Aorta (tissue), 5 donors: ENCODE results near the gene CCNI. TPM values are rescaled to one million over a fixed set of nuclear protein-coding genes. Genes with fewer than 3 reads are reported as not detected.

Experiments used
- ATAC-seq: fragments of 200-7000 bp; cut with Tn5 transposase; one replicate; pipeline ENCODE4 v1.9.1; 2022; ENCODE audit warnings: moderate library complexity; ENCODE audit not compliant: low FRiP score
- DNase-seq, 2 donors: peaks; one replicate each; pipeline ENCODE4 v3.0.0-alpha.2; 2020
- H3K27ac ChIP-seq, 2 donors: one replicate each; pipeline ENCODE4 v1.5.1; 2013; ENCODE audit warnings: low read length in 2 of 2, mild to moderate bottlenecking in 2 of 2, moderate library complexity in 2 of 2, control low read depth in 1 of 2, inconsistent platforms in 1 of 2, low read depth in 1 of 2
- H3K27me3 ChIP-seq, 2 donors: one replicate each; pipeline ENCODE4 v1.6.1; 2013; ENCODE audit warnings: control low read depth in 1 of 2, low read length in 1 of 2, mild to moderate bottlenecking in 1 of 2, moderate library complexity in 1 of 2; ENCODE audit not compliant: insufficient read depth in 2 of 2, control insufficient read depth in 1 of 2
- H3K36me3 ChIP-seq, 2 donors: one replicate each; pipeline ENCODE4 v1.6.1; 2013; ENCODE audit warnings: control low read depth in 1 of 2, low read length in 1 of 2, mild to moderate bottlenecking in 1 of 2; ENCODE audit not compliant: insufficient read depth in 2 of 2, control insufficient read depth in 1 of 2
- H3K4me1 ChIP-seq, 2 donors: one replicate each; pipeline ENCODE4 v1.6.1; 2013; ENCODE audit warnings: low read length in 2 of 2, control low read depth in 1 of 2, mild to moderate bottlenecking in 1 of 2, moderate library complexity in 1 of 2; ENCODE audit not compliant: insufficient read depth in 2 of 2, control insufficient read depth in 1 of 2
- H3K4me3 ChIP-seq, 2 donors: one replicate each; pipeline ENCODE4 v1.5.1; 2013; ENCODE audit warnings: low read length in 2 of 2, control low read depth in 1 of 2, mild to moderate bottlenecking in 1 of 2
- H3K9me3 ChIP-seq: one replicate; pipeline ENCODE4 v1.6.1; 2013; ENCODE audit warnings: mild to moderate bottlenecking, low read length; ENCODE audit not compliant: control insufficient read depth
- WGBS, 2 donors: extraction: QIAGEN DNeasy Blood & Tissue Kit; methylation state at CpG; one replicate each; pipeline ENCODE4 v1.1.7; 2013; 5-methylcytosine and 5-hydroxymethylcytosine counted together
- intact Hi-C, 2 donors: fragments of 100-400 bp; cut with DNase I; formaldehyde crosslinking; loops; one replicate each; pipeline versions ENCODE4 v1.14.2 to v1.15.0; 2022
- polyA plus RNA-seq, 2 donors: library from polyadenylated mRNA; stranded (reverse); fragments of 200-250 nt; gene quantifications; one replicate each; pipeline ENCODE4 v1.2.3, GENCODE V29; 2013
- total RNA-seq, 2 donors: library from RNA; stranded (reverse); fragmentation: NEBNext Ultra II Directional; extraction: Animal tissue kit (Norgen Biotek cat#: 25700); gene quantifications; one replicate each; pipeline ENCODE4 v1.2.1, GENCODE V29; 2021
- donor health status: healthy with polysubstance abuse.
- donor health status: Bipolar disorder and iron deficiency.
- donor health status: DM: no; HTN: no; CAD: no.
- donor health status: DM: no; HTN: no; CAD: no.
- donor health status: DM: yes; HTN: yes; CAD: no.

Gene CCNI
- total and polyA plus RNA-seq, 4 donors = 297 to 633 (median 410) TPM

GRCh38 chr4:77010841-77011354 lies 64.9 kb downstream of the CCNI start:
- Histone ChIP-seq H3K27ac (no peak overlapping the region), H3K4me3 (no peak overlapping the region), H3K36me3 (peaks cover 0 to 3% of the 10 kb centered on the region in 2 donors), H3K27me3 (no peaks in the 10 kb centered on the region), H3K4me1 (peaks cover 6 to 12% of the 10 kb centered on the region in 2 donors), H3K9me3 (no peaks in the 10 kb centered on the region)
- intact Hi-C loops = no loop called here
- DNase-seq = no peak
- ATAC-seq = no peak
- 93 to 97% methylated on average over 3 of the region's 3 CpGs for WGBS, 2 donors

- intact Hi-C loops = no loop called here
- Histone ChIP-seq H3K27ac (no peak overlapping the region), H3K4me1 (peaks cover 6 to 12% of the 10 kb centered on the region in 2 donors), H3K27me3 (no peaks in the 10 kb centered on the region), H3K36me3 (peaks cover 0 to 3% of the 10 kb centered on the region in 2 donors), H3K4me3 (no peak overlapping the region), H3K9me3 (no peaks in the 10 kb centered on the region)
- DNase-seq (no peak), ATAC-seq (no peak)
Measured at GRCh38 chr4:77009511-77010115, 66.2 kb downstream of the CCNI start.

GRCh38 chr4:77007358-77008230 lies 68.2 kb downstream of the CCNI start:
- no peaks in the 10 kb centered on the region for H3K27me3 ChIP-seq
- peaks cover 0 to 3% of the 10 kb centered on the region in 2 donors for H3K36me3 ChIP-seq
- 0 to 5% methylated on average over 1 of the region's 1 CpG for WGBS, 2 donors
- ATAC-seq (peak; percentile 75), DNase-seq (peak in 1 of 2 donors; percentile 67)
- intact Hi-C loops = no loop called here
- H3K9me3 ChIP-seq = no peaks in the 10 kb centered on the region
- peaks cover 9 to 12% of the 10 kb centered on the region in 2 donors for H3K4me1 ChIP-seq
- peak overlapping the region in 1 of 2 donors; percentile 74 for H3K27ac ChIP-seq
- H3K4me3 ChIP-seq = no peak overlapping the region

GRCh38 chr4:77006753-77007353 lies 68.9 kb downstream of the CCNI start:
- peak; percentile 10 for ATAC-seq

GRCh38 chr4:77003400-77003799 lies 72.4 kb downstream of the CCNI start:
- ATAC-seq (no peak), DNase-seq (no peak)
- intact Hi-C loops = loop anchor here in 1 of 2 donors (5.0 kb wide), 1 partner anchor 51 kb away; no protein-coding TSS in a partner anchor
- H3K27me3 ChIP-seq = no peaks in the 10 kb centered on the region
- peaks cover 3% of the 10 kb centered on the region in 2 donors for H3K36me3 ChIP-seq
- H3K4me1 ChIP-seq = peaks cover 7 to 12% of the 10 kb centered on the region in 2 donors
- H3K9me3 ChIP-seq = no peaks in the 10 kb centered on the region
- no peak overlapping the region for H3K4me3 ChIP-seq
- H3K27ac ChIP-seq = peak overlapping the region in 1 of 2 donors; percentile 43

More at GRCh38 chr4:77006753-77007353, 68.9 kb downstream of the CCNI start:
- no peak overlapping the region for H3K27ac ChIP-seq
- no peaks in the 10 kb centered on the region for H3K9me3 ChIP-seq
- H3K4me1 ChIP-seq = peaks cover 7 to 12% of the 10 kb centered on the region in 2 donors
- H3K36me3 ChIP-seq = peaks cover 0 to 3% of the 10 kb centered on the region in 2 donors
- intact Hi-C loops = no loop called here
- no peak for DNase-seq
- no peak overlapping the region for H3K4me3 ChIP-seq
- H3K27me3 ChIP-seq = no peaks in the 10 kb centered on the region
- WGBS, 2 donors = 27 to 38% methylated on average over 4 of the region's 4 CpGs

GRCh38 chr4:77002321-77003107 lies 73.3 kb downstream of the CCNI start:
- Histone ChIP-seq H3K27me3 (no peaks in the 10 kb centered on the region), H3K27ac (peak overlapping the region; percentile 2 to 34), H3K4me1 (peaks cover 2 to 12% of the 10 kb centered on the region in 2 donors), H3K36me3 (peaks cover 5 to 7% of the 10 kb centered on the region in 2 donors), H3K9me3 (no peaks in the 10 kb centered on the region), H3K4me3 (no peak overlapping the region)
- 40 to 44% methylated on average over 5 of the region's 5 CpGs for WGBS, 2 donors
- intact Hi-C loops = loop anchor here in 1 of 2 donors (5.0 kb wide), 1 partner anchor 50 kb away; no protein-coding TSS in a partner anchor
- DNase-seq = no peak
- ATAC-seq = peak; percentile 58

- ATAC-seq = peak; percentile 63
Measured at GRCh38 chr4:77001907-77002306, 73.9 kb downstream of the CCNI start.

More at GRCh38 chr4:77001907-77002306, 73.9 kb downstream of the CCNI start:
- no peak overlapping the region for H3K4me3 ChIP-seq
- peaks cover 6 to 9% of the 10 kb centered on the region in 2 donors for H3K36me3 ChIP-seq
- H3K27ac ChIP-seq = peak overlapping the region in 1 of 2 donors; percentile 22
- WGBS, 2 donors = 2 to 3% methylated on average over 1 of the region's 1 CpG
- H3K4me1 ChIP-seq = peaks cover 0 to 6% of the 10 kb centered on the region in 2 donors
- H3K9me3 ChIP-seq = no peaks in the 10 kb centered on the region
- no peak for DNase-seq
- intact Hi-C loops = loop anchor here in 1 of 2 donors (5.0 kb wide), 1 partner anchor 50 kb away; no protein-coding TSS in a partner anchor
- no peaks in the 10 kb centered on the region for H3K27me3 ChIP-seq
